D341Med (cell line): ENCODE results near the gene ZNF57.
"Not testable (repeated sequence)": the region's sequence is repeated elsewhere in the genome, so short reads cannot be mapped to it uniquely, and the experiment has no call there.

Experiments
- DNase-seq: peaks from one replicate; pipeline ENCODE4 v3.0.0; 2012; ENCODE audit warnings: low spot score

The ZNF57 gene

GRCh38 chr19:2896694-2897093 is 4.0 kb upstream of the ZNF57 start:
- no peak for DNase-seq

DNA sequence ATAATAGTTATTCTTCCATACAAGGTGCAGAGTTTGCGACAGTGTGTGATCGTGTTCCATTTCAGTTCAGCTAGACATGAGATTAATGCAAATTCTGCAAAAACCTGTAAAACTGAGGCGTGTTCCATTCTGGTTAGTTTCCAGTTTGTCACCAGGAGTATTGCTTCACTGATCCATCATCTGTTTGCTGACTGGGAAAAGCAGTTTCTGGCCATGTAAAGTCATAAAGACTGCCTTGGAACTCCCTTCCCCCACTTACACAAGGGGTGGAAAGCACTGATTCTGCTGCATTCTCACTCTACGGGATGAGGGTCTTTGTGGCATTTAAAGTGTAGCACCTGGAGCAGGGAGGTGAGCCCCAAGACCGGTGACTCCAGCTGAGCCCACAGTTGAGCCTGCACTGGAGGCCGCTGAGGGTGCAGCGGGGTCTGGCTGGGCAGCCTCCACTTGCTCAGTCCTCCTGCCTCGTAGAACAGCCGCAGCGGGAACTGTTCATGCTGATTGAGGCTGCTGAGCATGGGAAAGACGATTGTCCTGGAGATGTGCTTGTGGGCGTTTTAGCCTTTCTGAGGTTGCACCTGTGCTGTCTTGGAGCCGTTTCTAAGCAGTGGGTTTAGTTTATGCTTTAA is 2.0 kb downstream of the ZNF57 start:
- DNase-seq: no peak

- not testable (repeated sequence) for DNase-seq
Observed at GRCh38 chr19:2903326-2903725, 2.6 kb downstream of the ZNF57 start.

- no peak for DNase-seq
Observed at GRCh38 chr19:2905918-2906519, 5.3 kb downstream of the ZNF57 start.

DNA sequence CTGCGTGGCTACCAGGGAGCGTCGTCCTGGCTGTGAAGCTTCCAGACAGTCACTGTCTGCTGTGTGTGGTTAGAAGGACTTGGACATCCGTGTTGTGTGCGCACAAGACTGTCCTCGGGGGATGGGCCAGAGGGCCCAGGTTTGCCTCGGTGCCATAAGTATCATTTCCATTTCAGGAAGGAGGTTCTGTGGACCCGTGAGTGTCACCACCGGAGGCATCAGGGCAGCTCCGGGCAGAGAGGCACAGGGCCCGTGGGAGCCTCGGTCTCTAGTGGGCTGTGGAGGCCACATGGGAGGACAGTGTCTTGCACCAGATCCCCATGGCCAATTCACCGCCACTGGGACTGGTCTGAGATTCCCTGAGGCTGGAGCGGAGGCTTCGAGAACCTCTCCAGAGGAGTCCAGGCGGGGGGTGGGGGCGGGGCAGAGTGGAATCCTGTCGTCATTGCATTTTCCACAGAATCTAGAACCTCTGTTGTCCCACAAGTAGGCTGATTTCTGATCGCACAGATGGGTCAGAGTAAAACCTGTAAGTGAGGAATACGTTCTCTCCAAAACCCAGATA is 6.0 kb downstream of the ZNF57 start:
- DNase-seq: no peak

- DNase-seq: no peak
Observed at GRCh38 chr19:2912306-2912705, 11.6 kb downstream of the ZNF57 start.

DNA sequence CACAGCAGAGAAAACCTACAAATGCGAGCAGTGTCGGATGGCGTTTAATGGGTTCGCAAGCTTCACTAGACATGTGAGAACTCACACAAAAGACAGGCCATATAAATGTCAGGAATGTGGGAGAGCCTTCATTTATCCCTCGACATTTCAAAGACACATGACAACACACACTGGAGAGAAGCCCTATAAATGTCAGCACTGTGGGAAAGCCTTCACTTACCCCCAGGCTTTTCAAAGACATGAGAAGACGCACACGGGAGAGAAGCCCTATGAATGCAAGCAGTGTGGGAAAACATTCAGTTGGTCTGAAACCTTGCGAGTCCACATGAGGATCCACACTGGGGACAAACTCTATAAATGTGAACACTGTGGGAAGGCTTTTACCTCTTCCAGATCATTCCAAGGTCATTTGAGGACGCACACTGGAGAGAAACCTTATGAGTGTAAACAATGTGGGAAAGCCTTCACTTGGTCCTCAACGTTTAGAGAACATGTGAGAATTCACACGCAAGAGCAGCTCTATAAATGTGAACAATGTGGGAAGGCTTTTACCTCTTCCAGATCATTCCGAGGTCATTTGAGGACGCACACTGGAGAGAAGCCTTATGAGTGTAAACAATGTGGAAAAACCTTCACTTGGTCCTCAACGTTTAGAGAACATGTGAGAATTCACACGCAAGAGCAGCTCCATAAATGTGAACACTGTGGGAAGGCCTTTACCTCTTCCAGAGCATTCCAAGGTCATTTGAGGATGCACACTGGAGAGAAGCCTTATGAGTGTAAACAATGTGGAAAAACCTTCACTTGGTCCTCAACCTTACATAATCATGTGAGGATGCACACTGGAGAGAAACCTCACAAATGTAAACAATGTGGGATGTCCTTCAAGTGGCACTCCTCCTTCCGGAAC is 16.8 kb downstream of the ZNF57 start:
- no peak for DNase-seq

DNA sequence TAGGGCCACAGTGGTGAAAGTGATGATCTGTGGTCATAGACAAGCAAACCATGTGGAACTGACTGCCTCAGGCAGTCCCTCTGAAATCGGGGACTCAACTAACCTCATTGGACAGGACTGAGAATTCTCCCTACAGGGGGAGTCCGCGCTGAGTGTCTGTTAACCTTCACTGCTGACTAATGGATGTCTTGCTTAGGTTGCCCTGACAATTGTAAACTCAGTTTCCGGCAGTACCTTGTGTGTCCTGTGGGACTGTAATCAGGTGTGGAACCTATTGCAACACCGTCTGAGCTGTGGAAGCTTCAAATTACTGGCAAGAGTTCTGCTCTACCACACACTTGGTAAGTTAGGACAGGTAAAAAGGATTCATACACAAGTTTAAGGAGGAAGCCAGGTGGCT is 22.3 kb downstream of the ZNF57 start:
- DNase-seq: no peak

DNA sequence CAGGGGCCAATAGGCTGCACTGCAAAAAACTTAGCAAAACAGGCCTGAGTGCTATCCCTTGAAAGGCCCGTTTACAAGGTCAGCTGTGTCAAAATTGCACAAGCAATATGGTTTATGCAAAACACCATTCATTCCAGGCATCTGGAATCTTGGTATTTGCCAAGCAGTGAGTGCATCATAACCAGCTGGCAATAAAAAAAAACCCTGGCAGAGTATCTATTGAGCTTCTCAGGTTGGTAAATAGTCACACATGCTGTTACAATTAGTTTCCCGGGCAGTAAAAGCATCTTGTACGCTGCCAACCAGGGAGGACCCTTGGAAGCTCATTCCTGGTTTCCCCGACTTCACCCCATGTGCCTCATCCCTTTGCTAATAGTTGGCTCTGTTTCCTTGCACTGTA is 22.8 kb downstream of the ZNF57 start:
- no peak for DNase-seq

- DNase-seq: no peak
Observed at GRCh38 chr19:2926341-2927031, 25.8 kb downstream of the ZNF57 start.

GRCh38 chr19:2927032-2927430 is 26.3 kb downstream of the ZNF57 start:
- no peak for DNase-seq

DNA sequence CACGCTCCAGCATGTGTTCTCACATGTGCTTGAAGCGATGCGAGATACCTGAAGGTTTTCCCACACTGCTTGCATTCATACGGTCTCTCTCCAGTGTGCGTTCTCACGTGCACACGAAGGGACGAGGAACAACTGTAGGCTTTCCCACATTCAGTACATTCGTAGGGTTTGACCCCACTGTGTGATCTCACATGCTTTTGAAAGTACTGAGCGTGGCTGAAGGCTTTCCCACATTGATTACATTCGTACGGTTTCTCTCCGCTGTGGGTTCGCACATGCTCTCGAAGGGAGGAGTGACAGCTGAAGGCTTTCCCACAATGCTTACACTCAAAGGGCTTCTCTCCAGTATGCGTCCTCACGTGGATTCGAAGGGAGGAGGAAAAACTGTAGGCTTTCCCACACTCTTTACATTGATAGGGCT is 32.8 kb downstream of the ZNF57 start:
- DNase-seq: no peak

- DNase-seq: not testable (repeated sequence)
Observed at GRCh38 chr19:2935863-2936262, 35.1 kb downstream of the ZNF57 start.

GRCh38 chr19:2942928-2943640 is 42.4 kb downstream of the ZNF57 start:
- DNase-seq: no peak

GRCh38 chr19:2944403-2944774 is 43.7 kb downstream of the ZNF57 start:
- no peak for DNase-seq

DNA sequence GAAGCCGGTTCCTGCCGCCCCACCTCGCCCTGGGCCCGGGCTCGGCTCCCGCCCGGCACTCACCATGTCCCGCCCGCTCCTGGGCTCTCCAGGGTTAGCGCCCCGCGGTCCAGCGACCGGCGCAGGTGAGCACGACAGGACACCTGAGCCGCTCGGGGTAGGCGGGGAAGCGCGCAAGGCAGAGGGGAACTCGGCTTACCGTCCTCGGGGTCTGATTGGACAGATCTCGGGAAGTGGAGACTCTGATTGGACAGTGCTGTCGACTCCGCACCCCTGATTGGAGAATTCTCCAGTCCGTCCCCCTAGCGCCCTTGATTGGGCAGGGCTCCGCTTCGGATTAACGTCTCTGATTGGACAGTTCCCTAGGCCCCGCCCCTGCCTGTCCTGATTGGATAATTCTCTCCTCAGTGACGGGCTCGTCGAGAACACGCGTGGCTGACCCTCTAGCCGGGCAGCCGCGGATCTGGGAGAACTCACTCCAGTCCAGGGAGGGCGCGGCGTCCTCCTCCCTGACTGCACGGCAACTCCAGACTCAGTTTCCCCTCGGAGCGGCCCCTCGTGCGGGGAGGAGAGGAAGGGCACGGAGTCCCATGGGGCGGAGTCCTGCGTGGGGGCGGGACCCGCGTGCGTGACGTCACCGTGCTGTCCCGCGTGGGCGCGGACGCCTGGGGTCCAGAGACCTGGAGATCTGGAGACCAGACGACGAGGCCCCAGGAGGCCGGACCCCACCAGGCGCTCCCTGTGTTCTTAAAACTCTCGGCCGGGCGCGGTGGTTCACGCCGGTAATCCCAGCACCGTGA is 44.2 kb downstream of the ZNF57 start, which contains the start of gene ZNF77:
ZNF77 (minus strand) TSS at position 197 of the 800 bp plus-strand sequence; CDS start at position 66, 131 bp downstream.
- peak; percentile 99 for DNase-seq

DNA sequence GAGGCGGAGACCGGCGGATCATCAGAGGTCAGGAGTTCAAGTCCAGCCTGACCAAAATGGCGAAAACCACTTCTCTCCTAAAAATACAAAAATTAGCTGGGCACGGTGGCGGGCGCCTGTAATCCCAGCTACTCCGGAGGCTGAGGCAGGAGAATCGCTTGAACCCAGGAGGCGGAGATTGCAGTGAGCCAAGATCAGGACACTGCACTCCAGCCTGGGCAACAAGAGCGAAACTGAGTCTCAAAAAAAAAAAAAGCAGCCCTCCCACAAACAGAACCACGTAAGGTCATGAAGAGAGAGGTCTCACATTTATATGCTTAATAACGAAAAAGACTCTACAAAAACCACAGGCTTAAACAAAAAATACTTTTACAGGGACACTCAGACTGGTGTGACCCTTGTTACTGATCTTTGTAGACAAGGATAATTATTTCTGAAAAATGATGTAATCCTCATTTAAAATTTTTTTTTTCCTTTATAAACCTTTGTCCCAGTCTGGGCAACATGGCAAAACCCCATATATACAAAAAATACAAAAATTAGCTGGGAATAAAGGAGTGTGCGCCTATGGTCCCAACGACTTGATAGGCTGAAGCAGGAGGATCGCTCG is 45.0 kb downstream of the ZNF57 start:
- DNase-seq: no peak

DNA sequence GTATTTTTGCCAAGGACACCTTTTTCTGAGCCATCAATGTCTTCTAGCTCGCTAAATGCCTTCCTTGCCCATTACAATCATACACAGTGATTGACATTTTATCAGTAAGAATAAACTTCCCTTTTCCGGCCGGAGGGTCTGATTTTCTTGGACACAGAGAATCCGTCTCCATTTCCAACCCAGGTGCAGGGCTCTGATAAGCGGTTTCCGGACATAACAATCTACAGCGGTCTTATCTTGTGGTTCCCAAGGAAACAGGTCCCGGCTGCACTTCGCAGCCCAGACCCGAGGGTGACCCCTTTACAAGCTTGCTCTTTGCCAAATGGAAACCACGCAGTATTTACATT is 49.2 kb downstream of the ZNF57 start:
- DNase-seq: no peak

DNA sequence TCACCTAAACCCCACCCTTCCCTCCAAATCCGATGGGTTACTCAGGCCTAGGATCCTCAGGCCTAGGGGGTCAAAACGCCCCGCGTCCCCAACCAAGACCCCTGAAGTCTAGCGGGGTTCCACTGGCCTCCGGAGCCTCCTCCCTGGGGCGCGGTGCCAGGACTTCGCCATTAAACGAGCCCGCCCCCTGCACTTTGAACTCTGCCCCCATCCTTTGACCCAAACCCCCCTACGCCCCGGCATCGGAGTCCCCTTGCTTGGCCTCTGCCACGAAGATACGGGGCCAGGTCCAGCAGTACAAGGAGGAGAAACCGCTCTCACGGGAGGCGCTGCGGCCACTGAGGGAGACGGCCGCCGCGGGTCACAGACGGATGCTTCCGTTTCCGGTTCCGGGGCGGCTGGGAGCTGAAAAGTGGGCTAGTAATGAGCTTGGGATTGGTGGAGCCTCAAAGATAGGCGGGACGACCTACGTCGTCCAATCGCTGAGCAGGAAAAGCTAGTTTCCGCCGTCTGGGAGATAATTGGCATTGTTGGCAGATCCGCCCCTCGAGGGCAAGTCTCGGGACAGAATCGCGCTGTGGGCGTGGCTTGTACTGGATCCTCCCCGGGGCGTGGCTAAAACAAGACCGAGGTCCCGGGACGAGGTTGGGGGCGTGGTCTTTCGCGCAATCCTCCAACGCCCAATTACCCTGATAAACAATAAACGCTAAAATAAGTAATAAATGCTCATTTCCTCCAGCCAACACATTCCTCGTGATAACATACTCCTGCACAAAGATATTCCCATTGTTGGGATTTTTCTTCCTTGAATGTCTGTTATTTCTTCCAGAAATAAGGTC is 49.8 kb downstream of the ZNF57 start:
- DNase-seq: peak; percentile 94
